ENCODE results near the gene TTC34.

The TTC34 gene

DNA sequence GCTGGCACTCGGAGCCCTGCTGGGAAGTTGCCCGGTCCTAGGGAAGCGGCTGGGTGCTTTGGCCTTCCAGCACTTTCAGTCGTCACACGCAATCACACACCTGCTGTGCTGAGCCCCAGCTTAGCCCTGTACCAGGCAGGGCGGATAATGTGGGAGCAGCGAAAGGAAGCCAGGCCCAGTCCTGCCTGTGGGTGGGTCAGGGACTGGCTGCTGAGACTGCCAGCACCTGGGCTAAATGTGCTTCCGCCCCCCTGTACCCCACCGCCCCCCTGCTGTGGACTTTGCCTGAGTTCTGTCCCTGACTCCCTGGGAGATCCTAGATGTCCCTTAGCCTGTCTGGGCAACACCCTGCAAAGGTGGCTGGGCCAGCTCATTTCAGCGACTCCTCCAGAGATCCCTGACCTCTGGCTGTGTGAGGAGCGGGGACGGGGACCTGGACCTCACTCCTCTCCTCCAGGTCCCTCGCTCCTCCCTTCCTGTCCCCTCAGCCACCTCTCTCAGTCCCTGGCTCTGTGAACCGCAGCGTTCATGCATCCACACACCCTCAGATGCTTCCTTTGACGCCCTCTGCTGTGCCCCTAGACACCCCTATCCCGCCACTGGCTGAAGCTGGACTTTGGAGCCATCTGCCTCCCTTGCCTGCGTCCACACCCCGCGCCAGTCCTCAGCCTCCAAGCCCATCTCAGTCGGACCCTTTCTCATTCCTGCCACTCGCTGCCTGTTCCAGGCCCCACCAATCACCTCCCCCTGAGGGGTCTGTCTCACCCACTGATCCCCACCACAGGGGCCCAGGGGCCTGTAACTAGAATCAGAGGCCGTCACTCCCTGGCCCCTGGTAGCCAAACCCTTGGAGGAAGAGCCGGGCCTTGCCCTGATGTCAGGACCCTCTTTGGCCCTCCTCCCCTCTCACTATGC, 170.1 kb downstream of the TTC34 start:
- no peak overlapping the region for H3K4me3 ChIP-seq (ENCODE audit: control insufficient read depth, low read depth, low read length)
- TF ChIP-seq, protein P1, sequence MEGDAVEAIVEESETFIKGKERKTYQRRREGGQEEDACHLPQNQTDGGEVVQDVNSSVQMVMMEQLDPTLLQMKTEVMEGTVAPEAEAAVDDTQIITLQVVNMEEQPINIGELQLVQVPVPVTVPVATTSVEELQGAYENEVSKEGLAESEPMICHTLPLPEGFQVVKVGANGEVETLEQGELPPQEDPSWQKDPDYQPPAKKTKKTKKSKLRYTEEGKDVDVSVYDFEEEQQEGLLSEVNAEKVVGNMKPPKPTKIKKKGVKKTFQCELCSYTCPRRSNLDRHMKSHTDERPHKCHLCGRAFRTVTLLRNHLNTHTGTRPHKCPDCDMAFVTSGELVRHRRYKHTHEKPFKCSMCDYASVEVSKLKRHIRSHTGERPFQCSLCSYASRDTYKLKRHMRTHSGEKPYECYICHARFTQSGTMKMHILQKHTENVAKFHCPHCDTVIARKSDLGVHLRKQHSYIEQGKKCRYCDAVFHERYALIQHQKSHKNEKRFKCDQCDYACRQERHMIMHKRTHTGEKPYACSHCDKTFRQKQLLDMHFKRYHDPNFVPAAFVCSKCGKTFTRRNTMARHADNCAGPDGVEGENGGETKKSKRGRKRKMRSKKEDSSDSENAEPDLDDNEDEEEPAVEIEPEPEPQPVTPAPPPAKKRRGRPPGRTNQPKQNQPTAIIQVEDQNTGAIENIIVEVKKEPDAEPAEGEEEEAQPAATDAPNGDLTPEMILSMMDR (IDR thresholded peaks at IDR 0.05; ENCODE audit: control insufficient read depth, insufficient read depth, low read depth, low read length, missing control alignments): no peak
- no peak for DNase-seq (ENCODE audit: low read depth)

DNA sequence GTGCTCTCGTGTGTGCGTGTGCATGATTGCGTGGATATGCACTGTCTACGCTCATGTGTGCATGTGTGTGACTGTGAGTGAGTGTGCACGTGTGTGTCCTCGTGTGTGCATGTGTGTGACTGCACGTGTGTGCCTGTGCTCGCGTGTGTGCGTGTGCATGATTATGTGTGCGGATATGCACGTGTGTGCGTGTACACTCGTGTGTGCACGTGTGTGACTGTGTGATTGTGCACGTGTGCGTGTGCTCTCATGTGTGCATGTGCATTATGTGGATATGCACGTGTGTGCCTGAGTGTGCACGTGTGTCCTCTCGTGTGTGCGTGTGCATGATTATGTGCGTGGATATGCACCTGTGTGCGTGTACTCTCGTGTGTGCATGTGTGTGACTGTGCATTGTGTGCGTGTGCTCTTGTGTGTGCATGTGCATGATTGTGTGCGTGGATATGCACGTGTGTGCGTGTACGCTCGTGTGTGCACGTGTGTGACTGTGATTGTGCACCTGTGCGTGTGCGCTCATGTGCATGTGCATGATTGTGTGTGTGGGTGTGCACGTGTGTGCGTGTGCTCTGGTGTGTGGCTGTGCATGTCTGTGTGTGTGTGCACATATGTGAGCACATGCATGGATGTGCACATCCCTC, 170.9 kb downstream of the TTC34 start:
- DNase-seq (ENCODE audit: low read depth): no peak
- H3K4me3 ChIP-seq (ENCODE audit: control insufficient read depth, low read depth, low read length): no peak overlapping the region
- TF ChIP-seq, protein P1 (IDR thresholded peaks at IDR 0.05; ENCODE audit: control insufficient read depth, insufficient read depth, low read depth, low read length, missing control alignments): no peak

DNA sequence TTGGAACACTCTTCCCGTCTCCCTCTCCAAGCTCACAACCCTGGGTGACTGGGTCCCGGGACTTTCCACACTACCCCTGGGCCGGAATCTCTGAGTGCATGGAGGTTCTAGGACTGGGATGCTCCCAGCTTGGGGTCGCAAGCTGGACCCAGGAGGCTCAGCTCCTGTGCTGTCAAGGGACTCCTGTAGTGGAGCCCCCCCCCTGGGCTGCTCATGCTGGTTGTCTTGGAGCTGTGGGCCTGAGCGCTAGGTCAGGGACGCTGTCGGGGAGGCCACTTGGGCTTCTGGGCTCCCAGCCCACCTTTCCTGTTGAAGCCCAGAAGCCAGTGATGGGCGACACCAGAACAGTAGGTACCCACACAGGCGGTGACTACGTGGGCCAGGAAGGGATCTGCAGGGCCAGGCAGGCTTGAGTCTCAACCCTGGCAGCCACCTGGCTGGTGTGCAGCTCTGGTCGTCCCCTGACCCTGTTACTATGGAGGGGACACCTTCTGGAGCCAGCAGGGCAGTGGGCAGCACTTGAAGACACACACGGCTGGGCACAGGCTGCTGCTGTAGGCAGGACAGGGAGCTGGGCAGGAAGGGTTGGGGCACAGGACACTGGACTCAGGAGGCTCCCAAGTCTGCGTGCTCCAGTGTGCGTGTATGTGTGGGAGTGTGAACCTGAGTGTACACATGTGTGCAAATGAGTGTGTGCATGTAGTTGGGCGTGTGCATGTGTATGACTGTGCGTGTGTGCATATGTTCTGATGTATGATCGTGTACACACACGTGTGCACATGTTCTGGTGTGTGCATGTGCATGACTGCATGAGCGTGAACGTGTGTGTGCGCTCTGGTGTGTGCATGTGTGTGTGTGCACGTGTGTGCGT, 171.6 kb downstream of the TTC34 start:
- no peak overlapping the region for H3K4me3 ChIP-seq (ENCODE audit: control insufficient read depth, low read depth, low read length)
- TF ChIP-seq, protein P1 (IDR thresholded peaks at IDR 0.05; ENCODE audit: control insufficient read depth, insufficient read depth, low read depth, low read length, missing control alignments): no peak
- DNase-seq (ENCODE audit: low read depth): no peak

DNA sequence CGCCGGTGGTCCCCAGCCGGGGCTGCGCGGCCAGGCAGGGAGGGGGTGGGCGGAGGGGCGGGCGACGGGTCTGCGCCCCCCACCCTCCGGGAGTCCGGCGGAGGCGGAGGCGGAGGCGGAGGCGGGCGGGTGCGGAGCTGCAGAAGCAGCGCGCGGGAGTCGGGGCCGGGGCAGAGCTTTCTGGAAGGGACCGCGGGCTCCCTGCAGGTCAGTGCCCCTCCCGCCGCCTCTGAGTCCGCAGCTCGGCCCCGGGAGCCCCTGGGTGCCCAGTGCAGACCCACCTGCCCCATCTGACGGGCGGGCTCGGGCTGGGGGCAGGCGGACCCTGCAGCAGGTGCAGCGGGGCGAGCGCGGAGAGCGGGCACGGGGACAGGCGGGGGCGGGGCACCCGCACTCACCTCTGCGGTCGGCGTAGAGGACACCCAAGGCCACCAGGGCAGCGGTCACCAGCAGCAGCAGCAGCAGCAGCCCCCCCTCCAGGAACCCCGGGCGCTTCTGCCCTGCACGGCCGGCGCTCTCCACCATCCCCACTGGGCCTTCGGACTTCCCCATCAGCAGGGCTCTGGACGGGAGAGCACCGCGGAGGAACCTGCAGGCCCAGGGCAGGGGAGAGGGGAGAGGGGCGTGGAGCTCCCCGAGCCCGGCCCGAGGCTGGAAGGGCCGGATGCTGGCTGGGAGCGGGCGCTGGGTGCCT, 172.4 kb downstream of the TTC34 start:
- TF ChIP-seq, protein P1 (IDR thresholded peaks at IDR 0.05; ENCODE audit: control insufficient read depth, insufficient read depth, low read depth, low read length, missing control alignments): no peak
- no peak overlapping the region for H3K4me3 ChIP-seq (ENCODE audit: control insufficient read depth, low read depth, low read length)
- no peak for DNase-seq (ENCODE audit: low read depth)

DNA sequence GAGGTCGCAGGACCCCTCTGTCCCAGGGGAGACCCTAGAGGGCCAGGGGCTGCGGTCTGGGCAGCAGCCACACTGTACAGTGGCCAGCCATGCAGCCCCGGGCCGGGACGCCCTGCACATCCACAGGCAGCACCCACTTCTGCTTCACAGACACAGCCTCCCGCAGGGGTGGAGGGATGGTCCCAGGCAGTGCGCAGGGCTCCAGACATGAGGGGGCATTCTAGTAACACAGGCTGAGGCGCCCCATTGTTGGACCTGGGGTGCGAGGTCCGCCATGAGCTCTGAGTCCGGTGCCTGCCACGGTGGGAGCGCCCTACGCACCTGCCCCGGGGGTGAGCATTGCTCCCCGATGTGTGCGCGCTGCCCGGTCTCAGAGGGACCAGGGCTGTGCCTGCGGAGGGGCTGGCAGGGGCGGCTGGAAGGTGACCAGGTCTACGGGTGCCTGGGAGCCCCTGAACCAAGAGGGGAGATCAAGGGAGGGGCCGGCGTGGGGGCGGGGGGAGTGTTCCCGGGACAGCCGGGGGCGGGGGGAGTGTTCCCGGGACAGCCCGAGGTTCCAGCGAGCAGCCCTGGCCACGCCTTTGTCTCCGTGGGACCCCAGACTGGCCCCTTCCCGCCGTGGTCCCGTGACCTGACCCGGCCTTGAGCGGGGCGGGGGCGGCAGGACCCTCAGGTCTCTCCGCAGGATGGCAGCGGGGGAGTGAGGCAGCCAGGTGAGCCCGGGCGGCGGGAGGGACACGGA, 173.1 kb downstream of the TTC34 start:
- TF ChIP-seq, protein P1 (IDR thresholded peaks at IDR 0.05; ENCODE audit: control insufficient read depth, insufficient read depth, low read depth, low read length, missing control alignments): no peak
- H3K4me3 ChIP-seq (ENCODE audit: control insufficient read depth, low read depth, low read length): no peak overlapping the region
- no peak for DNase-seq (ENCODE audit: low read depth)
